Trophoblast cell (in vitro differentiated cells and primary cell): Measurements from ENCODE around the gene TBC1D21.

Experiments used
- DNase-seq, 2 donors: peaks; one replicate each; pipeline ENCODE4 v3.0.0-alpha.2; 2016
- H2AFZ ChIP-seq: 2 replicates; pipeline ENCODE4 v1.6.1; 2013; ENCODE audit warnings: low read length, moderate library complexity, mild to moderate bottlenecking; ENCODE audit not compliant: insufficient read depth, poor library complexity
- H2AK5ac ChIP-seq: 2 replicates; pipeline ENCODE4 v1.6.1; 2013; ENCODE audit warnings: mild to moderate bottlenecking, low read length
- H2BK120ac ChIP-seq: 2 replicates; pipeline ENCODE4 v1.6.1; 2013; ENCODE audit warnings: low read length, mild to moderate bottlenecking, moderate library complexity; ENCODE audit not compliant: insufficient read depth, poor library complexity
- H2BK12ac ChIP-seq: 2 replicates; pipeline ENCODE4 v1.6.1; 2013; ENCODE audit warnings: mild to moderate bottlenecking, low read length, moderate library complexity
- H2BK5ac ChIP-seq: 2 replicates; pipeline ENCODE4 v1.6.1; 2013; ENCODE audit warnings: low read length, low read depth, moderate library complexity, mild to moderate bottlenecking; ENCODE audit not compliant: poor library complexity
- H3K14ac ChIP-seq: 2 replicates; pipeline ENCODE4 v1.6.1; 2013; ENCODE audit warnings: mild to moderate bottlenecking, low read length
- H3K18ac ChIP-seq: 2 replicates; pipeline ENCODE4 v1.6.1; 2013; ENCODE audit warnings: mild to moderate bottlenecking, low read length
- H3K23ac ChIP-seq: 2 replicates; pipeline ENCODE4 v1.6.1; 2013; ENCODE audit warnings: low read length
- H3K27ac ChIP-seq: 2 replicates; pipeline ENCODE4 v1.5.1; 2013; ENCODE audit warnings: low read depth, mild to moderate bottlenecking, inconsistent platforms, low read length, moderate library complexity
- H3K27me3 ChIP-seq: 2 replicates; pipeline ENCODE4 v1.6.1; 2013; ENCODE audit warnings: inconsistent platforms, mild to moderate bottlenecking, low read length, moderate library complexity; ENCODE audit not compliant: insufficient read depth
- H3K36me3 ChIP-seq, 2 experiments: 1 replicate in 1 of 2; 2 replicates in 1 of 2; pipeline ENCODE4 v1.6.1; 2013; ENCODE audit warnings: low read length in 2 of 2, mild to moderate bottlenecking in 2 of 2, moderate library complexity in 1 of 2; ENCODE audit not compliant: insufficient read depth in 2 of 2, control insufficient read depth in 1 of 2
- H3K4ac ChIP-seq: 2 replicates; pipeline ENCODE4 v1.6.1; 2013; ENCODE audit warnings: low read depth, mild to moderate bottlenecking, low read length, moderate library complexity
- H3K4me1 ChIP-seq, 2 experiments: 1 replicate in 1 of 2; 2 replicates in 1 of 2; pipeline ENCODE4 v1.6.1; 2013; ENCODE audit warnings: low read length in 2 of 2, mild to moderate bottlenecking in 2 of 2, moderate library complexity in 1 of 2; ENCODE audit not compliant: insufficient read depth in 2 of 2, control insufficient read depth in 1 of 2
- H3K4me2 ChIP-seq: 2 replicates; pipeline ENCODE4 v1.6.1; 2013; ENCODE audit warnings: inconsistent platforms, mild to moderate bottlenecking, low read length, moderate library complexity
- H3K4me3 ChIP-seq: 2 replicates; pipeline ENCODE4 v1.5.1; 2013; ENCODE audit warnings: mild to moderate bottlenecking, low read depth, low read length, inconsistent platforms
- H3K79me1 ChIP-seq: one replicate; pipeline ENCODE4 v1.6.1; 2013; ENCODE audit warnings: low read length
- H3K79me2 ChIP-seq: 2 replicates; pipeline ENCODE4 v1.6.1; 2013; ENCODE audit warnings: low read length, mild to moderate bottlenecking; ENCODE audit not compliant: control insufficient read depth, insufficient read depth, poor library complexity
- H3K9ac ChIP-seq: 2 replicates; pipeline ENCODE4 v1.6.1; 2013; ENCODE audit warnings: mild to moderate bottlenecking, low read length
- H3K9me3 ChIP-seq: 2 replicates; pipeline ENCODE4 v1.6.1; 2013; ENCODE audit warnings: low read depth, mild to moderate bottlenecking, control low read depth, inconsistent platforms, low read length; ENCODE audit not compliant: insufficient read depth
- H4K12ac ChIP-seq: 2 replicates; pipeline ENCODE4 v1.6.1; 2013; ENCODE audit warnings: low read depth, mild to moderate bottlenecking, low read length, moderate library complexity
- H4K8ac ChIP-seq: 2 replicates; pipeline ENCODE4 v1.6.1; 2013; ENCODE audit warnings: low read depth, mild to moderate bottlenecking, low read length, moderate library complexity
- H4K91ac ChIP-seq: one replicate; pipeline ENCODE4 v1.6.1; 2013; ENCODE audit warnings: low read depth, mild to moderate bottlenecking, low read length, moderate library complexity
- WGBS: extraction: QIAGEN DNeasy Blood & Tissue Kit; methylation state at CpG from one replicate; pipeline ENCODE4 v1.1.7; 2013; ENCODE audit warnings: missing lambda C conversion rate; ENCODE audit not compliant: insufficient read length, insufficient coverage; ENCODE audit errors: extremely low coverage; 5-methylcytosine and 5-hydroxymethylcytosine counted together

TBC1D21 gene

GRCh38 chr15:73928971-73929627 is 55.7 kb downstream of the TBC1D21 start:
- Histone ChIP-seq H4K91ac (no peak overlapping the region), H3K9ac (no peak overlapping the region), H2BK12ac (no peak overlapping the region), H3K79me1 (peaks cover 13% of the 10 kb centered on the region), H3K36me3 (no peaks in the 10 kb centered on the region), H3K18ac (no peak overlapping the region), H3K27ac (no peak overlapping the region), H3K4me1 (peaks cover 8 to 27% of the 10 kb centered on the region in 2 experiments), H3K4me2 (no peak overlapping the region), H3K14ac (no peak overlapping the region), H2AK5ac (no peak overlapping the region), H3K4ac (no peak overlapping the region), H3K4me3 (peak overlapping the region; percentile 11), H3K27me3 (peaks cover 6% of the 10 kb centered on the region), H3K9me3 (no peaks in the 10 kb centered on the region), H4K8ac (no peak overlapping the region), H4K12ac (no peak overlapping the region), H2BK5ac (no peak overlapping the region), H2AFZ (no peak overlapping the region), H2BK120ac (no peak overlapping the region), H3K23ac (no peak overlapping the region), H3K79me2 (peaks cover 8% of the 10 kb centered on the region)
- WGBS = no CpG with 5 or more reads among the region's 5 CpGs
- DNase-seq = peak in 1 of 2 donors; percentile 31

GRCh38 chr15:73930371-73930770 is 57.0 kb downstream of the TBC1D21 start:
- no peak overlapping the region for H3K9ac ChIP-seq
- no peak overlapping the region for H2BK120ac ChIP-seq
- H2BK12ac ChIP-seq = no peak overlapping the region
- DNase-seq = peak; percentile 81 to 83
- H2BK5ac ChIP-seq = no peak overlapping the region
- H3K14ac ChIP-seq = no peak overlapping the region
- H3K36me3 ChIP-seq = no peaks in the 10 kb centered on the region
- H3K9me3 ChIP-seq = no peaks in the 10 kb centered on the region
- no peak overlapping the region for H3K4ac ChIP-seq
- no peak overlapping the region for H3K23ac ChIP-seq
- no CpG with 5 or more reads among the region's 8 CpGs for WGBS
- H3K4me2 ChIP-seq = no peak overlapping the region
- H3K79me1 ChIP-seq = peaks cover 13% of the 10 kb centered on the region
- H3K79me2 ChIP-seq = peaks cover 8% of the 10 kb centered on the region
- no peak overlapping the region for H3K27ac ChIP-seq
- no peak overlapping the region for H3K4me3 ChIP-seq
- H4K91ac ChIP-seq = no peak overlapping the region
- peaks cover 4 to 28% of the 10 kb centered on the region in 2 experiments for H3K4me1 ChIP-seq
- H4K8ac ChIP-seq = no peak overlapping the region
- H3K27me3 ChIP-seq = peaks cover 6% of the 10 kb centered on the region
- H2AFZ ChIP-seq = no peak overlapping the region
- no peak overlapping the region for H2AK5ac ChIP-seq
- no peak overlapping the region for H4K12ac ChIP-seq
- no peak overlapping the region for H3K18ac ChIP-seq

GRCh38 chr15:73930790-73931281 is 57.5 kb downstream of the TBC1D21 start:
- Histone ChIP-seq H2AFZ (no peak overlapping the region), H4K8ac (no peak overlapping the region), H3K9me3 (no peaks in the 10 kb centered on the region), H3K79me2 (peaks cover 8% of the 10 kb centered on the region), H2AK5ac (no peak overlapping the region), H4K91ac (no peak overlapping the region), H2BK12ac (no peak overlapping the region), H3K79me1 (peaks cover 13% of the 10 kb centered on the region), H2BK120ac (no peak overlapping the region), H4K12ac (no peak overlapping the region), H3K4me3 (no peak overlapping the region), H3K14ac (no peak overlapping the region), H3K18ac (no peak overlapping the region), H3K27ac (no peak overlapping the region), H3K36me3 (no peaks in the 10 kb centered on the region), H3K27me3 (peaks cover 6% of the 10 kb centered on the region), H3K4ac (no peak overlapping the region), H2BK5ac (no peak overlapping the region), H3K23ac (no peak overlapping the region), H3K4me2 (no peak overlapping the region), H3K4me1 (peaks cover 4 to 31% of the 10 kb centered on the region in 2 experiments), H3K9ac (no peak overlapping the region)
- no CpG with 5 or more reads among the region's 7 CpGs for WGBS
- no peak for DNase-seq

GRCh38 chr15:73931441-73931840 is 58.1 kb downstream of the TBC1D21 start:
- Histone ChIP-seq H3K79me2 (peaks cover 7% of the 10 kb centered on the region), H2AK5ac (no peak overlapping the region), H3K4me3 (no peak overlapping the region), H3K14ac (no peak overlapping the region), H3K79me1 (peaks cover 12% of the 10 kb centered on the region), H4K8ac (no peak overlapping the region), H3K36me3 (no peaks in the 10 kb centered on the region), H2AFZ (no peak overlapping the region), H3K27me3 (peaks cover 6% of the 10 kb centered on the region), H3K23ac (no peak overlapping the region), H2BK12ac (no peak overlapping the region), H4K12ac (no peak overlapping the region), H2BK120ac (no peak overlapping the region), H3K4me2 (no peak overlapping the region), H3K4me1 (peaks cover 5 to 31% of the 10 kb centered on the region in 2 experiments), H3K9ac (no peak overlapping the region), H3K27ac (no peak overlapping the region), H3K4ac (no peak overlapping the region), H3K9me3 (no peaks in the 10 kb centered on the region), H4K91ac (no peak overlapping the region), H3K18ac (no peak overlapping the region), H2BK5ac (no peak overlapping the region)
- no CpG with 5 or more reads among the region's 2 CpGs for WGBS
- DNase-seq = no peak
